NCI-H1105 treated with DMSO at 0.1 percent for 48 hours (cell line): ENCODE measurements around the gene INO80C.
"Not testable (repeated sequence)": the region's sequence is repeated elsewhere in the genome, so short reads cannot be mapped to it uniquely, and the experiment has no call there.

Experiments
- DNase-seq: peaks from one replicate; lab custom pipeline; 2025; lab: John Stamatoyannopoulos, UW

INO80C gene

DNA sequence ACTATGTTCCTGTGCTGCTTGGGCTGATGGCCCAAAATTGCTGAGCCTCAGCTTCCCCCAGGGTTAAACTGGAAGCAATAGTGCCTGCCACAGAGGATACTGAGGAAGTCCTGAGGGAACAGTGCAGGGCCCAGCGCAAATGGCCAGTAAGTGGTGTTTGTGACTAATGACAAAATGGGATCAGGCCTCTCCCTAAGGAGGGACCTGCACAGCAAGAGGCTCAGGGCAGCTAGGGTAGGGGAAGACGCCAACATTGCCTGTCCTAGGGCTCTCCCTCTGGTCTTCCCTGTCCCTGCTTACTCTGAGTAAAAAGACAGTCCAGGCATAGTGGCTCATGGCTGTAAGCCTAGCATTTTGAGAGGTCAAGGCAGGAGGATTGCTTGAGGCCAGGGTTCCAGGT is 37.8 kb downstream of the INO80C start:
- DNase-seq: no peak

DNA sequence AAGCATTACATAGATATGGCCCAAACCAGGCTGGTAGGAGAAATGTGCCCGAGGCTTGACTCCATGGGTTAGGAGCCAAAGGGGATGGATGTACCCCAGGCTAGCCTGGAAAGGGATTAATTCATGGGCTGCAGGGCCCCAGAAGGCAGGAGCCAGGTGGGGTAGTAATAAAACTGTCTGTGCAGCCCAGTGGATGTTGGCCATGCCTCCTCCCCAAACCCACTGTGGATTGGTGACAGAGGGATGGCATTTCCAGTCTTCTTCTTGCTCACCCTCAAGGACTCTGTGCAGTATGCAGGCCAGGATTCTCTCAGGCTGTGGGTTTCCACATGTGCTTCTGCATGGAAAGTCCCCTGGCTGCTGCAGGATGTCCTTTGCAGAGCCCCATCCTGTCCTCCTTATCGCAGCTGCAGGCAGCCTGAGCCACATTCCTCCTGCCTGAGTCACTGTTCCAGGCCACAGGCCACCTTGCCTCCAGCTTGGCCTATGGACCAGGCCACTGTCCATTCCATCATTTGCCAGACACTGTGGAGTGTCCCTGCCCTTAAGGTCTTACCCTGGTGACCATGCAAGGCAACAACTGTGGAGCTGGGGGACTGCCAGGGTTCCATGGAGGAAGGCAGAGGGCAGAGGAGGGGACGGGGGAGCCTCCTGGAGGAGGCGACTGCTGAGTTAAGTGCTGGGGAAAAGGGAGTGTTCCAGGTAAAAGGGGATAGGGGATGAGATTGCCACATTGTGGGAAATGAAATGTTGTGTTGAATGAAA is 38.9 kb downstream of the INO80C start:
- no peak for DNase-seq

DNA sequence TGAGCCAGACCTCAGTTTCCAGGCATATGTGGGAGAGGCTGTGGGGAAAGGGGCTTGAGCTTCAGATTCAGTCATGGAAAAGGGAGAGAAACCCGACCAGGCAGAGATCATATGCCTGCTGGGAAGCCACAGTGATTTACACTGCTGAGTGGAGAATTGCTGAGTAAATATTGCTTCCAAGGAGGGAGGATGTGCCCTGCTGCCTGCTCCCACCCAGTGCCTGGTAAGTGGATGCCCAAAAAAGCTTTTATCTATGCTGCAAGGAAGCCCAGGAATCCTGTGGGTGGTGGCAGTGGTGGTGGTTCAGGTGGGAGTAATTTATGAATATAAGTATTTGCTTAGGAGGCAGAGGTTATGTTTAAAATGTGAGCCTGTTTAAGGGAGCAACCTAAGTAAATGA is 39.5 kb downstream of the INO80C start:
- no peak for DNase-seq

DNA sequence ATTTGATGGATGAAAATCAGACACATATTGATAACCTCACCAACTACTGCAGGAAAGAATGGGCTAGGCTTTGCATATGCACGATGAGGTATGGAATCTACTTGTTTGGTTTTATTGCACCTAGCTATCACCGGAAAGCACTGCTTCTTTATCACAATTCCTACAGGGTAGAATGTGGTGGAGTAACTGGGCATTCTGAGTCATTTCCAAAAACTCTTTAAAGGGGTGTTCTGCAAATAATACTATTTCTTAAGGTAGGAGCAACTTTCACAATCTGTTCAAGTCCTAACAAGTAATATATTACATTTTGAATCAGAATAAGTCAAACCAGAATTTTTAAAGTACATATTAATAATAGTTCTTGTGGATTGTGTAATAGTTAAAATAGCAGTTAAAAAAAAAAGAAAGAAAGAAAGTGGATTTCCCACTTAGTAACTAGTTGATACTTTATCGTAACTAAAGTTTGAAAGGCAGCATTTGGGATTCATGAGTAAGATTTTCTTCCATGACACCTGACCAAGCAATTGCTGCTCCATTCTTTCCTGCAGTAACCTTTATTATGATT is 40.5 kb downstream of the INO80C start:
- DNase-seq: no peak

DNA sequence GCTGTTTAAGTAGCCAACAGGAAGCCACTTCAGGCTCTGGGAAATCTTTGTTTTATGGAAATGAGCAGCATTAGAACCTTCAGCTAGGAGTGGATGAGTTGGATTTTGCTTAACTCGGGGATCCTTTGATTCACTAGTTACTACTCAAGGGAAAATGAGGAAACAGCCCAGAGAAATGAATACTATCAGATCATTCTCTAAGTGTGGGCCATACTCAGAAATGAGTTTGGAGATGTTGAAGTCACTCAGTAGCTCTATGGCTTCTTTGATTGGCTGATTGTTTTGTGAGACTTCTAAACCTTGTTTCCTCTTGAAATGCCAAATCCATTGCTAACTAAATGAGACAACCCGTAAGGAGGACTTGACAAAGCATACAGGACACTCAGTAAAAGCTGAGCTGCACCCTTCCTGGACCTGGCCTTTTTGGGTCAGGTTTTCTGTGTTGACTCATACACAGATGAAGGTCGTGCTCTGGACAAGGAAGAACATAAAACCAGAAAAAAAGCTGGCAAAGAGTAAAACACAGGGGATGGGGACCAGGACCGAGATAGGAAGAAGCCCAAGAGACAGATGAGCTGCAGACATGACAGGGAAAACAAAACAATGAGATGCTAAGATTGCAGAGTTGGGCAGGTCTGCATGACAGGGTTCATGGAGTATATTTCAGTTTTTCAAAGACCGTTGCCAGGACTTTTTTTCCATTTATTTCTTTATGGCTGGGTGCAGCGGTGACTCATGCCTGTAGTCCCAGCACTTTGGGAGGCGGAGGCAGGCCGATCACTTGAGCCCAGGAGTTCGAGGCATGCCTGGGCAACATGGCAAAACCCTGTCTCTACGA is 41.6 kb downstream of the INO80C start:
- no peak for DNase-seq

DNA sequence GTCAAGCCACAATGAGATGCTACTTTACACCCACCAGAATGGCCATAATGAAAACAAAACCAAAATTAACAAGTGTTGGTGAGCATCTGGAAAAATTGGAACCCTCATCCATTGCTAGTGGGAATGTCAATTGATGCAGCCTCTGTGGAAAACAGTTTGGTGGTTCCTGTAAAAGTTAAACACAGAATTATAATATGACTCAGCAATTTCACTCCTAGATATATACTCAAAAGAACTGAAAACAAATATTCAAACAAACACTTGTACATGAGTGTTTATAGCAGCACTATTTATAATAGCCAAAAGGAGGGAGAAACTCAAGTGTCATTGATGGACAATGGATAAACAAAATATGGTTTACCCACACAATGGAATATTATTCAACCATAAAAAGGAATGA is 43.0 kb downstream of the INO80C start:
- no peak for DNase-seq

DNA sequence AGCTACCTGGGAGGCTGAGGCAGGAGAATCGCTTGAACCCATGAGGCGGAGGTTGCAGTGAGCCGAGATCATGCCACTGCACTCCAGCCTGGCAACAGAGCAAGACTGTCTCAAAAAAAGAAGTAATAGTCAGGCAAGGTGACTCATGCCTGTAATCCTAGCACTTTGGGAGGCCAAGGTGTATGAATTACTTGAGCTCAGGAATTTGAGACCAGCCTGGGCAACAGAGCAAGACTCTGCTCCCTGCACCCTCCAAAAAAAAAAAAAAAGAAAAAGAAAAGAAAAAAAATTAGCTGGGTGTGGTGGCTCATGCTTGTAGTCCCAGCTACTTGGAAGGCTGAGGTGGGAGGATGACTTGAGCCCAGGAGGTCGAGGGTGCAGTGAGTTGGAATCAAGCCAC is 44.7 kb downstream of the INO80C start:
- DNase-seq: not testable (repeated sequence)

DNA sequence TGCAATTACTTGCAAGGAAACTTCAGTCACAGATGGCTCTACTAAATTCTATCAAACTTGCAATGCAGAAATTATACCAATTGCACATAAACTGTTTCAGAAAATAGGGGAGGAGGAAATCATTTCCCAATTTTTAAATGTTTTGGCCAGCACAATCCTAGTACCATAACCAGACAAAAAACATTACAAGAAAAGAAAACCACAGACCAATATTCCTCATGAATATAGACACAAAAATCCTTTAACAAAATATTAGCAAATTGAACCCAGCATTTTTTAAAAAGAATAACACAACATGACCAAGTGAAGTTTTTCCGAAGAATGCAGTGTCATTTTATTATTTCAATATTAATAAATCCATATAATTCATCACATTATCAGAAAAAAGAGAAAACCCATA is 45.8 kb downstream of the INO80C start:
- no peak for DNase-seq

DNA sequence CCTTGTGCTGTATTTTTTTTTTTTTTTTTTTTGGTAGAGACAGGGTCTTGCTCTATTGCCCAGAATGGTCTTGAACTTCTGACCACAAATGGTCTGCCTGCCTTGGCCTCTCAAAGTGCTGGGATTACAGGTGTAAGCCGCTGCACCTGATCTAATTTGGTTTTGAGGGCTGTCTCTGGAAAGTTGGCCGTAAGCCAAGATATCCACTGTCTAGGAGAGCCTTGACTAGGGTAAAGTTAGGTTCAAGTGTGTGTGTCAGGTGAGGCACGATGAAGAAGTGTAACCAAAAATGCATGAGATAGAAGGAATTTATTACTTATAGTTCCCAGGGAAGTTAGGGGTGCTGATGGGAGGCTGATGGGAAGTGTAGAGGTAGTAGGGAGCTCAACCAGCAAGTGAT is 46.7 kb downstream of the INO80C start:
- no peak for DNase-seq

DNA sequence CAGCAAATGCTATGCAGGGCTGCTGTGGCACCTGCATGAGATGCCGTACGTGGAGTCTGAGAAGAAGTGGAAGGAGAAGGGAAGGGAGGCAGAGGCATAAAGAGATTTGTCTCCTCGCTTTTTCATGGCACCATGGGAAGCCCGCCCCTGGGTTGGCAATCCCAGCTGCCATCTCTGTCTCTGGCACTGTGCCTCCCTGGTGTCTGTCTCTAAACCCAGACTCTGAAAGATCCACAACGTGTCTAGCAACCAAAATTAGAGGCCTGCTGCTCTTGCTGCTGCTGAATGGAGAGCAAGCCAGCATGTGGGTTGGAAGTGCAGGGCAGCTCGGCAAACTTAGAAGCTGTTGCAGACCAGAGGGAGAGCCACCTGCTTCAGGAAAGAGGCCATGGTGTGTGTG is 53.1 kb downstream of the INO80C start:
- no peak for DNase-seq

DNA sequence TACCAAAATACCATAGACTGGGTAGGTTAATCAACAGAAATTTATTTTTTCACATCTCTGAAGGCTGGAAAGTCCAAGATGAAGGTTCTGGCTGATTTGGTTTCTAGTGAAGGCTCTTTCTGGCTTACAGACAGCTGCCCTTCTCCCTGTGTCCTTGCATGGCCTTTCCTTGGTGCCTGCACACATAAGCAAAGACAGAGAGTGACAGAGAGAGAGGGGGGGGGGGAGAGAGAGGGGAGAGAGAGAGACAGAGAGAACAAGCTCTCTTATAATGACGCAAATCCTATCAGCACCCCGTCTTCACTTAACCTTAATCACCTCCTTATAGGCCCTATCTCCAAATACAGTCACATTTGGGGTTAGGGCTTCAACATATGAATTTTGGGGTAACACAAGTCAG is 53.9 kb downstream of the INO80C start:
- no peak for DNase-seq

DNA sequence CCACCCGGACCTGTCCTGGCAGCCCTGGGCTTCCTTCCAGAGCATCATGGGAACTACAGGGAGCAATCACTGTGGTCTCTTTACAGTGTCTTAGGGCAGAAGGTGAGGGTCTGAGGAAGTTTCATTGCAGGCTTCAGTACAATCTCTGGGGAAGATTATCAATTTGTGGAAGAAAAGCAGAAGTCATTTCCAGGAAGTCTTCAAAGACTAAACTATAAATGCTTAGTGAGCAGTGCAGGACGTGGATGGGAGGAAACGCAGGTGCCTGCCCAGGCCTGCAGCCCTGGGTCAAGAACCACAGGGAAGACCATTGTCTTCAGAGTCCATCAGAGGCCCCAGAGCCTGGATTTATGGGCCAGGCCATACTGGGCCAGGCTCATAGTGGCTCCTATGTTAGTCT is 54.3 kb downstream of the INO80C start:
- DNase-seq: no peak

DNA sequence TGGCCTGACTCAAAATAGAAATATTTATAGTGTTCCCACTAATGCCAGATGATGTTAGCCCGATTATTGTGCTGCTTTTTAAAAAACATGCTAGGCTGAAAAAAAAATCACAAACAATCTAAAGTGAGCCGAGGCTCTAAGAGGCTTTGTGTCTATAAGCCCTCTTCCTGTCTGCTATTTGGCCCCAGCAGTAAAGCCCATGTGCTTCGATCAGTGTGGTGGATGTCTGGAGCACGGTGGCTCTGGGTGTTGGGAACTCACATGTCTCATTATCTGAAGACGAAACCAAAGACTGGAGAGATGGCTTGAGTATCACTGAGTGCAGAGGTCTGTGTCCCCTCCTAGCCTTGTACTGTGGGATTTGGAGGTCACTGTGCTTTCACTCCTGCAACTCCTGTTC is 55.1 kb downstream of the INO80C start:
- DNase-seq: no peak

DNA sequence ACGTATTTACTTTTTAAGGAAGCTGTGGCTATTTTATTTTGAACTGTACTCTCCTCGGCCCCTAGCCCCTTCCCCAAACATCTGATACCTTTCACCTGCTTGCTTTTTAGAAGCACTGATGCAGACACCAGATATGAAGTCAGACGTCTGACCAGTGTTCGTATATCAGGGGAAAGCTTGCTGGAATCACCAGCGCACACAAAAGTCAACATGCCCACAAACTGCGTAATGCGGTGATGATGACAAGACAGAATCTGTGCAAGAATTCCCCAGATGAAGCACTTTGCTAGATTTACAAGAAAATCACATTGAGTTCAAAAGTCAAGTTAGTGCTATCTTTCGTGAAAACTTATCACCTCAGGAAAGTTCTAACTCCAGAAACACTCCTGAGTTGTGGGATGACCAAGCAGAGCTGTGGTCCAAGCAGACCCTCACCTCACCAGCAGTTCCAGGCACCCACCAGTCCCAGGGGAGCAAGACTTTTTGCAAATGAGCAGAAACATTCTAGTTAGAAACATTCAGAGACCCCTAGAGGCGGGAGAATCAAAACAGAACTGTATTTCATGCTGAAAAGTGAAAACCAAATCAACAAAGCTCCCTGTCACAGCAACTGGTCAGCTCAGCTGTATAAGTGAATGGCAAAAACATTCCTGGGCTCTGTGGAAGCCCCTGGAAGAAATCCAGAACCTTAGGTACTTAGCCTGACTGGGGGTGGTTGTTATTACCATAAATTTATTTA is 55.7 kb downstream of the INO80C start:
- DNase-seq: no peak

DNA sequence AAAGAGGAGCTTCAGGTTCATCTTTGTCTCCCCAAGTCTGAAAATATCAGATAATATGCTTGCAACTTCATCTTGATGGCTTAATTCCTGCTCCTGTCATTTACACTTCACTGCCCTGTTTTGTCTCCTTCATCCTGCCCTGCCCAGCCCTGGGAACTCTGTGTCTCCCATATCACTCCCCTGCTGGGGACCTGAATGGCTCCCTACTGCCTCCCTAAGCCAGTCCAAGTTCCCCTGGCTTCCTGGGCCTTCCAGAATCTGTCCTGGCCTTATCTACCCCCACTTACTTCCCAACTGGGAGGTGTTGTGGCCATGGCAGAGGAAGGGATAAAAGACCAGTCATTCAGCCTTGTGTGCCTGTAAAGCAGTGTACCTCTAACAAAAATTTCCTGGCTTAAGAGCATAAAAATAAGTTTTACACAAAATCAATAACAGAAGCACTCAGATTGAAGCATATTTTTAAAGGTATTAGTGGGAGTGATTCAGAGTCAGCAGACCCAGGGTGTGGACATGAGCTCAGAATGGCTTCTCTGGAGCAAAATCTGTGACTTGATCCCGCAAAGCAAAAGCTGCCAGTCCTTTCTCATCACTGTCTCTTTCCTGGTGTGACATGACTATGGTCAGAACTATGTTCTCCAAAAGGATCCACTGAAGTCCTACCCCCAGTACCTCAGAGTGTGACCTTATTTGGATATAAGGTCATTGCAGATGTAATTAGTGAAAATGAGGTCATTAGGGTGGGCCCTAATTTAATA is 59.1 kb downstream of the INO80C start:
- DNase-seq: no peak

DNA sequence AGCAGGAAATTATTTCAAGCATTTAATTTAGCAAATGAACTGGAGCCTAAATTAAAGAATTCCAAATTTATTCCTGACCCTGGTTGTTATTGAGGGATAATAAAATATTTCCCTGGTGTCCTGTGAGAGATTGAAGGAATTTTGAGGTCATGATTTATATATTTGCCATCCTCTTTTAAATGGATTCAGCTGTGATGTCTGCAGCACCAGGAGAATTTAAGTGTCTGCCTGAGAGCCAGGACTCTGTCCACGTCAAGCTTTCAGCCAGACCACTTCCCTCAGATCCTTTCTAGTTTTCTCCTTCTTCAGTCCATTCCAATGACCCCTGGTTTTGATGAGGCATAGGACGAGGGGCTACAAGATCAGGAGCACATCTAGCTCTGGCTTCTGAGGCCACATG is 59.9 kb downstream of the INO80C start:
- no peak for DNase-seq

DNA sequence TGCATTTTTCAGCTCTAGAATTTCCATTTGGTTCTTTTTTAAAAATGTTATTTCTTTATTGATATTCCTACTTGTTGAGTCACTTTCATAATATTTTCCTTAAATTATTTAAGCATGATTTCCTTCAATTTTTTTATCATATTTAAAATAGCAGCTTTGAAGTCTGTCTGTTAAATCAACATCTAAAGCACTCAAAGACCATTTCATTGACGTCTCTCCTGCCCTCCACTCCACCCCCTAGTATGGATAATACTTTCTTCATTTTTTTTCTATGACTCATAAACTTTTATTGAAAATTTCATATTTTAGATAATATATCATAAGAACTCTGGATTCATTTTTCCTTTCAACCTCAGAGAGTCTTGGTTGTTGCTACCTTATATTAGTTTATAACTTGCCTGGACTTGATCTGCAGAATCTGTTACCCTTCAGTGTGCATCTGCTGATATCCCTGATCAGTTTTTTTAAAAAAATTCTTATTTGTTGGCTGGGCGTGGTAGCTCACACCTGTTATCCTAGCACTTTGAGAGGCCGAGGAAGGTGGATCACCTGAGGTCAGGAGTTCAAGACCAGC is 61.6 kb downstream of the INO80C start:
- no peak for DNase-seq

DNA sequence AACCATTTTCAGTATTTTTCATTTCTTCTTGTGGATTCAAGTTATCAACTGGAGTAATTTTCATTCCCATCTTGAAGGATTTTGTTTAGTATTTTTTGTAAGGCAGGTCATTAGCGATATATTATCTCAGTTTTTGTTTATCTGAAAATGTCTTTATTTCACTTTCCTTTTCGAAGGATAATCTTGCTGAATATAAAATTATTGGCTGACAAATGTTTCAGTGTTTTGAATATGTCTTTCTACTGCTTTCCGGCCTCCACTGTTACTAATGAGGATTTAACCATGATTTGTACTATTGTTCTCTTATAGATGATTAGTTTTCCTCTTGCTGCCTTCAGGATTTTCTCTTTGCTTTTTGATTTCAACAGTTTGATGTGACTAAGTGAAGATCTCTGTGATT is 62.4 kb downstream of the INO80C start:
- DNase-seq: no peak

DNA sequence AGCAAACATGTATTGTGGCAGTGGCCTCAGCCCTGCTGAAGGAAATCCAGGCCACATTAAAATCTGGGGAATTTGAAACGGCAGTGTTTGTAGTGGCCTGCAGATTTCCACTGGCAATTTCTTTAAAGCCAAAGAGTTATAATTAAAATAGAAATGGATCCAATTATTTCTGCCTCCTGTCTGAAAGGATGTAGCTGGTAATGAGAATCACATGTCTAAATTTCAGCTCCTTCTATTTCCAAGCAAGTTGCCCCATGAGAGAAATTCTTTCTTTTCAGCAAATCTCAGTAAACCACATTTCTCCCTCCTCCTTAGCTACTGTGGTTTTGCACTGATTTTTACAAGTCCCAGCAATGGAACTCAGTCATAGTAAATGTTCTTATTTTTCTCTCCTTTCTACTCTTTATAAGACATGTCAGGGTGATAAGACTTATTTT is 65.2 kb downstream of the INO80C start:
- DNase-seq: no peak

DNA sequence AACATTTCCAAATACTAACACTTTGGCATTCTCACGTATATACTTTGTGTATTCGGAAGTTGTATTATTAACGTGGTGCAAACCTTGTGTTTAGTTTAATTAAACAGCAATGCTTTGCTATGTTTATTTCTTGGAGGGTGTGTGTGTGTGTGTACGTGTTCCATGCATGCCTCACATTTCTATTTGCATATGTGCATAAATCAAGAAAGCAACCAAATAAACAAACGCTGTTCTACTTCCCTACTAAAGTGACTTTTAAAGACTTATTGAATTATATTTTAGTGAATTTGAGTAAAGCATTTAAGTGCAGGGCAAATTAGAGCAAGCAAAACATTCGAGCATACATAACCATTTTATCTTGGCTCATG is 66.4 kb downstream of the INO80C start:
- no peak for DNase-seq

DNA sequence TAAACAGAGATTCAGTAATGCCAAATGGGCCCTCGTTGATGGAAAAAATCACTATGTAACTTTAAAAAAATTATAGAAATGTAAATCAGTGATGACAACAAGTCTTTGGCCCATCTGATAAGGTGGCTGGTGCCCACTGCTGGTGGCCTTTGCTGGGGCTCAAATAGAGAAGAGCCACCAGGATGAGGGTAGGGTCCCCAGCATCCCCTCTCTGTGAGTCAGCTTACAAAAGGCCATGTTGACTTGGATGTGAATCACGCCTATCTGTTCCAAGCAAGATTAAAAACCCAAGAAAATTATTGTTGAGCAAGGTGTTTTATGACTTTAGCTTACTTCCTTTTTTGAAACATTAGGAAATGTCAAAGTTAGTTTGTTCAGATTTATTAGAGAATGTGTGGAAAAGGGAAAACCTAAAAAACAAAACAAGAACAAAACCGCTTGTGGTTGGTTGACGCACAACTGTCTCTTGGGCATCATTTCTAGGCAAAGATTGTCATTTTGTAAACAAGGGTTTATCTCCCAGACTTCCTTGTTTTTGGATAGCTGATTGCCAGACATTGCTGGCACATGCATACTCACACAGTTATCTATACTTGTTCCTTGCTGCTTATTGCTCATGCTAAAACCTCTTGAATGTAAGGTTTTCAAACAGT is 66.9 kb downstream of the INO80C start:
- no peak for DNase-seq
